MV-4-11 (cell line): ENCODE measurements around the gene TNS4.

Experiments used
- DNase-seq: peaks from one replicate; lab custom pipeline; 2025; lab: John Stamatoyannopoulos, UW

TNS4 gene

DNA sequence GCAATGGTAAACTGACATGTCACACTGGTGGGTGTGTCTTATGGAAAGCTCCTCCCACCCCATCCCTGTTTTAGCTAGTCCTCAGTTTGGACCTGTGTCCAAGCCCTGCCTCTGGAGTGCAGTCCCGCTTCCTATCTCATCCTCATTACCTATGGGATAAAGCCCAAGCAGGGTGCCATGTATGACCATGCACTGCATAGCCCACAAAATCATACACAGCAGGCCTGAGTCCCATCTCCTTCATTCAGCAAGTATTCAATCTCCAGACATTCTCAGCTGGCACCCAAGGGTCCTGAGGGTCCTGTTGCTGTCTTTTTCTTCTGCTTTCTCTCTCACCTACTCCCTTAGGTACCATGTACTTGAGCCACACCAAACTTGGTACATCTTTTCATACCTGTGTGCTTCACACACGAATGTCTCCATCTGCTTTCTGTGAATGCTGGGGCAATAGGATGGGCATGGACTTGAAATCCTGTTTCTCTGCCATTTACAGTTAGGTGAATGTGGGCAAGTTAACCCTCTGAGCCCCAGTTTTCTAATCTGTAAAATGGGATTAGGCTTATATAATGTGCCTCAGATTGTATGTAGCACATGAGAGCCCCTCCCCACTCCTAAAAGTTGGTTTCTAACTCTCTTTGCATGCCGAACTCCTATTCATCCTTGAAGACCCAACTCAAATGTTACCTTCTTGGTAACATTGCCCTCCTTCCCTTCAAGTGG is 28.5 kb downstream of the TNS4 start:
- DNase-seq = no peak

DNA sequence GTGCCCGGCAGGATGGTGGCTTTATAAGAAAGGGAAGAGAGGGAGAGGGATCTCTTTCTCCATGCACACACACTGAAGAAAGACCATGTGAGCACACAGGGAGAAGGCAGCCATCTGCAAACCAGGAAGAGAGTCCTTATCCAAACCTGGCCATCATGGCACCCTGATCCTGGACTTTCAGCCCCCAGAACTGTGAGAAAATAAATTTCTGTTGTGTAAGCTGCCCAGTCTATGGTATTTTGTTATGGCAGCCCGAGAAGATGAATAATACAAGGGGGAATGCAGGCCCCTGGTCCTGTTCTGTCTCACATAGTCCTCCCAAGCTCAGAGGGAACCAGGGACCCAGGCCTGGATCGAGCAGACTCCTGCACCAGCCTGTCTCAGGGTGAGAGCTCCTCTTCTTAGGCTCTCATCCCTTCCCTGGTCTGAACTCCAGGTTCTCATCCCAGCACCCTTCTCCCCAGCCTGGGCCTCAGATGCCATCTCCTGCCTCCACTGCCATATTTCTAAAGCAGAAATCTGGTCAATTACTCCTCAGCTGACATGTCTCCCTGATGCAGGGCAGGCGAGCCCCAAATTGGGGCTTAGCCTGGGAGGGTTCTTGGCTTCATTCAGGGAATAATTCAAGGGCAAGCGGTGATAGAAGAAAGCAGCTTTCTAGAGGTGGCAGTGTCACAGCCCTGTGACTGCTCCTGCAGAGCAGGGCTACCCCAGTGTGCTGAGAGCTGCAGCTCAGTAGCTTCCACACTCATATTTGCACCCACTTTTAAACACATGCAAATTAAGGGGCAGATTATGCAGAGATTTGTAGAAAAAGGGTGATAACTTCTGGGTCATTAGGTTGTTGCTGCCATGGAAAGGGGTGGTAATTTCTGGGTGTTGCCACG is 29.3 kb downstream of the TNS4 start:
- no peak for DNase-seq

DNA sequence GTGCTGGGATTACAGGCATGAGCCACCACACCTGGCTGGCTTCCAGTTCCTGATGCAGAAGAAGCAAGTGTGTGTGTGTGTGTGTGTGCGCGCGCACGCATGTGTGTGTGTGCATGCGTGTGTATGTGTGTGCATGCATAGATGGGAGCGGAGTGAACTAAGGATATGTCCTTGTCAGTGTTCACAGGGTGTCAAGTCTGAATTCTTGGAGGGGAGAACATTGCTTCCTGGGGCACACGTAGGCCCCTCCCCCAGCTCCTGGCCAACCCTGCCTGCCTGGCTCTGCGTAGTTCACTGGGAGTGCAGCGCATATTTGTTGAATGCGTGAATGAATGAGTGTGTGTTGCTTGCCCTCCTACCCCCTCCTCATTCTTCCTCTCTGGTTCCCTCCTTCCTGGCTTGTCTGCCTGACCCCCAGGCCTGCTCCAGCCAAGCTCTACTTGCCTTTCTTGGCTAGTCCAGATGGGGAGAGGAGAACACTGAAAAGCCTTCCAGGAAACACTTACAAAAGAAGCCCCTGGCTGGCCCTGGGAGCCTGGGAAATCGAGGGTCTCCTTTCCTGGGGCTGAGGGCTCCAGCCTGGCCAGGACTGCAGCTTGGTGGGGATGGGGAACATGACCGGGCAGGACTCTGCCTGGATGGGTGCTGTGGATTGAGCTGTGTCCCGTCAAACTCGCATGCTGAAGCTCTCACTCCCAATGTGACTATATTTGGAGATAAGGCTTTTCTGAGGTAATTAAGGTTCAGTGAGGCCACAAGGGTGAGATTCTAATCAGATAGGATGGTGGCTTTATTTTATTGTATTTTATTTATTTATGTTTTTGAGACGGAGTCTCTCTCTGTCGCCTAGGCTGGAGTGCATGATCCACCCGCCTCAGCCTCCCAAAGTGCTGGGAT is 30.2 kb downstream of the TNS4 start:
- DNase-seq = no peak

DNA sequence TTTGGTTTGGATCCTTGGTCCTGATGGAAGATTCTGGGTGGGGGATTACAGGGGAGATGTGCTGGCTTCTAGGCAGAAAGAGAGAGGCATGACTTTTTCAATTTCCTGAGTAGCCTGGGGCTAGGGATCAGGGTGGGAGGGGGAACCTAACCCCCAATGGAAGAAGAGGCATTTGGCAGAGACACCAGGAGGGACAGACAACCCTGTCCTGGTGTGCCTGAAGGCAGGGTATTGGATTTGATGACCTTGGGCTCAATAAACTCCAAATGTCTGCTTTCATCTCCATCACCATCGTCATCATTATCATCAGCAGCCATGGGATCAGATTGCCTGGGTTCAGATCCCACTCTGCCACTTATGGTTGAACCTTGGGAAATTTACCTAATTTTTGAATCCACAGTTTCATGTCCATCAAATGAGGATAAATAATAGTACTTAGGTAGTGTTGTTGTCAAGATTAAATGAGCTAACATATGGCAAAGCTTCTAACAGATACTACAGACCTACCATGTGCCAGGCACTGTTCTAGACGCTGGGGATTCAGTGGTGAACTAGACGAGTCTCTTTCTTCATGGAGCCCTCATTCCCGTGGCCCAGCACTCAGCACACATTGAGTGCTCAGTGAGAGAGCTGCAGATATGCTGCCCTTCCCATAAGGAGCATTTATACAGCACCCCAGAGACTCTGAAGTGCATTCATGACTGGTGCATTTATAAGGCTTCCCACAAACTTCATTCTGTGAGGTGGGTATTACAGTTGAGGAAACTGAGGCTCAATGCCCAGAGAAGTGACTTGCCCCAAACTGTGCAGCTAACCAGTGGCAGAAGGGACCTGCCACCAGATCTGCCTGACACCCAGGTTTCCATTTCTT is 31.4 kb downstream of the TNS4 start:
- no peak for DNase-seq

DNA sequence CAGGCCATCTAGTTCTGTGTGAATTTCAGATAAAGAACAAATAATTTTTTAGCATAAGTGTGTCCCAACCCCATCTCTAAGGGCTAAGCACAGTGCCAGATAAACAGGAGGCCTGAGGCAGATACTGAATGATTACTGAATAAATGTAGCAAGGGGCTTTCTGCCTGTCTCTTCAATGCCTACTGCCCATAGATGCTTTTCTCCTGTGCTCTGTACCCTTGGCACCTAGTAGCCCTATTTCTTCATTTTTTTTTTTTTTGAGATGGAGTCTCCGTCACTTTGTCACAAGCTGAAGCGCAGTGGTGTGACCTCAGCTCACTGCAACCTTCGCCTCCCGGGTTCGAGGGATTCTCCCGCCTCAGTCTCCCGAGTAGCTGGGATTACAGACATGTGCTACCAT is 32.9 kb downstream of the TNS4 start:
- no peak for DNase-seq

DNA sequence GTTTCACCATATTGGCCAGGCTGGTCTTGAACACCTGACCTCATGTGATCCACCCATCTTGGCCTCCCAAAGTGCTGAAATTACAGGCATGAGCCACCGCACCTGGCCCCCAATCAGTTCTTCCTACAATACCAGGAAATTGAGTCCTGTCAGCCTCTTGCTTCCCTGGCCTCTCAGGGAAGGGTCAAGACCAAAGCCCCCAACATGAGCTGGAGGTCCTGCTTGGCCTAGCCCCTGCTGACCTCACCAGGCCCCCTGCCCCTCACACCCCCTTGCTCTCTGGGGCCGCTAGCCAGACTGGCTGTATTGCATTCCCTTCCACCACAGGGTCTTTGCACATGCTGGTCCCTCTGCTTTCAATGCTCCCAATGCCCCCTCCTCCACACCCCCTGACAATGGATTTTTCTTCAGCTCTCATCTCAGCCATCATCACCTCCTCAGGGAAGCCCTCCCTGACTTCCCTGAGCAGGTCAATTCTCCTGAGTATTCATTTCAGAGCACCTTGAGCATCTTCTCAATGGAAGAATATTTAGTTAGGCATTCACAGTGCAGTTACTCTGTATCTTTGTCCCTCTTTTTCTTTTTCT is 34.0 kb downstream of the TNS4 start:
- no peak for DNase-seq

DNA sequence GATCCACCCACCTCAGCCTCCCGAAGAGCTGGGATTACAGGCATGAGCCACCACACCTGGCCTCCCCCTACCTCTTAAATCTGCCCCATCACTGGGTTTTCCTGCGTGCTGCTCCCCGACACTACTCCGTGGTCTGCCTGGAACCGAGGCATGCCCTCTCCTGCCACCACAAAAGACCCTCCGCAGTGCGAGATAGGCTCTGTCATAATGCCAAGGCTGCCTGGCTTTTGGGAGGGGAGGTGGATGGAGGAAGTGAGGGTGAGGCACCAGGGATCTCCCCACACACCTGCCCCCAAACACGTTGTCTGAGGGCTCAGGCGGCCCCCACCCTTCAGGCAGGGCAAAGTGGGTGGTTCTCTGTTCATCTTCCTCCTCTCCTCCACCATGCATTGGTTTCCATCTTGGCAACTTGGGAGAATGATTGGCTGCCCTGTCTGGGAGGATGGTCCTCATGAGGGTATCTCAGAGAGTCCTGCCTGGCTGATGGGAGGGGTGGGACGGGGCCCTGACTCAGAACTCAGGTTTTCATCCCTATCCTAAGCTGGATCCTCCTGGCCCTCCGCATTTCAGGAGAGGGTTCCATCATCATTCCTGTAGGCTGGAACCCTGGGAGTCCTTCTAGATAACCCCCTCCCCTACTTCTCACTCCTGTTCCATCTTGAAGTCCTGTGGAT is 35.0 kb downstream of the TNS4 start:
- no peak for DNase-seq

DNA sequence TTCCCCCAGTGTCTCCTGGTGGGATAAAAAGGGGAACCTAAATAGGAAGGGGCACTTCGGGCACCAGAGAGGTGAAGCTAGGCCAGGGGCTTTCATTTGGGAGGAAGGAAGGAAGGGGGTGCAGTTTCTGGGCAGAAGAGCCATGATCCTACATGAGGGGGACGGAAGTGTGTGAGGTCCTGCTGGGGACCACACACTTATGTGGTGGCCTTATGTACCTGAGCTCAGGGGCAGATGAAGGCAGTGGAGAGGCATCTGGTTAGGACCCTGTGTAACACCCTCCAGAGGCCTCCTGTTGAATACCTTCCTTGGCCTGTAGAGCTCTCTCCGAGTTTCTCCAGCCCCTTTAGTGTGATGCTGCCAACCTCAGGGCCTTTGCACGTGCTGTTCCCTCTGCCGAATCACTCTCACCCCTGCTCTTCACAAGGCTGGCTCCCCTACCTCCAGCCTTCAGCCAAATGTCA is 37.0 kb downstream of the TNS4 start:
- no peak for DNase-seq

DNA sequence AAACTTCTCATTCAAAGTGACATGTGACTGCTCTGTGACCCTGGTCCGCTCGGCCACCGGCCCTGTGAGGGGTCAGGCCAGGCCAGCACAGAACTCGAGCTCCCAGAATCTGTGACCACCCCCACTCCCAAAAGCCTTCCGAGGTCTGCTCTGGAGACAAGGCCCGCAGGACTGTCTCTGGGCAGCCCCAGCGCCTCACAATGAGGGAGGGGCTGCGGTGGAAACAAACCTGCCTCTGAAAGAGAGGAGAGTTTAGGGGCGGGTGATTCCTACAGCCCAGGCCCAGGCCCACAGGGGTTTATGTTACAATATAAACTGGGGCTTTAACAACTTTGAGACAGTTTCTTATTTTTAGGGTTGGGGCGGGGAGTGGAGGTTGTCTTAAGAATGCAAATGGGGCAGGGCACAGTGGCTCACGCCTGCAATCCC is 38.3 kb downstream of the TNS4 start:
- DNase-seq = no peak

DNA sequence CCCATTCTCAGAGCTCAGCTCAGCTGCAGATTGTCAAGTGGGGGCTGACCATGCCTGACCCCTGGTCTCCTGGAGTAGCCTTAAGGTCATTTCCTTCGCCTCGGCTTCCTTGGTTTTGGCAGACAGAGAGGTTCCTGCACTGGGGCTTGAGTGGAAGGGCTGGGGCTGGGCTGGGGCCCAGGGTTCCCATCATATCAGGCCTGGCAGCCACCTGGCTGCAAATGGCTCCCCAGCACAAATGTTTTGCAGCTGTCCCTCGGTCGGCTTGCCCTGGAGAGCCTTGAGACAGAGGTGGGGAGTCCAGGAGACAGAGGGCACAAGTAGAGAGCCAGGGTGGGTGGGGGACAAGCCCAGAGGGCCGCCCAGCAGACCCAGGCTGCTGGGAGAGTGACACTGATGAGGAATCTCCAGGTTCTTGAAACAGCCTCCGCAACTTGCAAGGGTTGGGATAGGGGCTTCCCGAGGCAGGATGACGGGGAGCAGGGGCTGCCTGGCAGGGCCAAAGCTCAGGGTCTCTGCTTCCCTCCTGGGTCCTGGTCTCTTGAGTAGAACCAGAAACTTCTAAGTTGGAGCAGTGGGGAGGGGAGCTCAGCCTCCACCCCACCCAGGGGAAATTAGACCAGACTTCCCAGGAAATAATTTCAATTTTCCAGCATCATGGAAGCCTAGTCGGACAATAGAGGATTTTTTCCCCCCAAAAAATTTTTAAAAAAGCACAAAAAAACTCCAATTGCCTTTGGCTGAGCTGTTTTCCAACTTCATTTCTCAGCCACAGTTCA is 38.9 kb downstream of the TNS4 start:
- DNase-seq = no peak

DNA sequence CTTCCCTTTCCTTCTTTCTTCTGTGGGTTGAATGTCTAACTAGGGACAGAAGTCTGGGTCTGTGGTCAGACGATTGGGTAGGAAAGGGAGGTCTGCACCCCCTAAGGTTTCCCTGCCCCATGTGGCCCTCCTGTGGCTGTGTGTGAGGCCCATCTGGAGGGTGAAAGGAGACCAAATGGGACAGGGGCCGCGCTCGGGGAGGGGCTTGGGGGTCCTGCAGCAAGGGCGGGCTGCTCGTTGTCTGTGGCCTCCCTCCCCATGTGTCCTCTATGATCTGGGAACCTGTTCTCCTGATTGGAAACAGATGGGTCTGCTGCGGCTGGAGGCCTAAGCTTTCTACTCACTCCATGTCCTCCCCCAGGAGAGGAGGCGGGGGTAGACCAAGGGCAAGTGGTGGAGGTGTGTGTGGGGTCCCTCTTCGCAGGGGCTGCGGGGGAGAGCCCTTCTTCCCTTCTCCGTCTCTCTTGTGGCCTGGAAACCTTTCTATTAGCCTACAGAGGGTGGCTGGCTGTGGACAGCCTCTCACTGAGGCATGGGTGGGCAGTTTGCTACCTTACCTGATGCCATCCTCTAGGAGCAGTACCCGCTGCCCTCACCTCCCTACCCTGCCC is 39.6 kb downstream of the TNS4 start:
- no peak for DNase-seq

DNA sequence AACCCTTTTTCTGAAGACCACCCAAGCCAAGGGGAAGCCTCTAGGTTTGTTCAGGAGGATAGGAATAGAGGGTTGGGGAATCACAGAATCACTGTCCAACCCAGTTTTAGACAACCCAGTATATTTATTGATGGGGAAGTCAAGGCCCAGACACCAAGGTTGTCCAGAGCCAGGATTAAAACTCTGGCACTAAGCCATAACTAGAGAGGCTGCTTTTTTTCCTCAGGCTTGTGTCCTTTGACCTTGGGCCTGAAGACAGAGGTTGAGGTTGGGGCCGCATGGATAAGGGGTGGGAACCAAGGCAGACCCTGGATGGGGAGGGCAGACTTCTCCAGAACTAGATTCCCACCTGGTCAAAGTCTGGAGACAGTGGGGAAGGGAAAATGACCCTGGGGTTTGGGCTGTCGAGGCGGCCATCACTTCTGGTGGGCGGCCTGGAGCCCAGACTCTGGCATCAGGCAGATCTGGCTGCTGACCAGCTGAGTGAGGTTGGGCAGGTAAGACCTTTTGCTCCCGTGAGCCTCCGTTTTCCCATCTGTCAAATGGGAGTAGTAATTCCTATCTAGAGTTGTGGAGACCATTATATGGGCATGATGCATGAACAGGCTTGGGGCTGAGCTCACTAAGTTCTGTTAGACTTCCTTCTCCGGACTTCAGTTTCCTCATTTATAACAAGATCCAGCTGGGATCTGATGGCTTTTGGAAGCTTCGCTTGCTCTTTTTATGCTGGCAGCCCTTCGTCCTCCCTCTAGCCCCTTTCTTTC is 40.3 kb downstream of the TNS4 start:
- DNase-seq = no peak

DNA sequence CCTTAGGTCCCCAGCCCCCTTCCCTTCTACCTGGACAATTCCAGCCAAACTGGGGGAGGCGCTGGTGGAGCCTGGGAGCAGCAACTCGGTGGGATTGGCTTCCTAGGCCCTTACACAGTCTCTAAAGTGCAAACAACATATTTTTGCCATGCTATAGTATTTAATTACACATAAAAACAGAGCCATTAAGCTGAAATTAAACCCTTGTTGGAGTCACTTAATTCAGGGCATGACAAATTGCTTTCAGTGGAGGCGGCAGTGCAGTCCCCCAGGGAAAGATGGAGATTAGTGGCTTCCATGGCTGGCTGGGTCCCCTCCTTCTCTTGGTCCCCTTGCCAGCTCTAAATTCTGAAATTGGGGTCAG is 40.8 kb downstream of the TNS4 start:
- no peak for DNase-seq

DNA sequence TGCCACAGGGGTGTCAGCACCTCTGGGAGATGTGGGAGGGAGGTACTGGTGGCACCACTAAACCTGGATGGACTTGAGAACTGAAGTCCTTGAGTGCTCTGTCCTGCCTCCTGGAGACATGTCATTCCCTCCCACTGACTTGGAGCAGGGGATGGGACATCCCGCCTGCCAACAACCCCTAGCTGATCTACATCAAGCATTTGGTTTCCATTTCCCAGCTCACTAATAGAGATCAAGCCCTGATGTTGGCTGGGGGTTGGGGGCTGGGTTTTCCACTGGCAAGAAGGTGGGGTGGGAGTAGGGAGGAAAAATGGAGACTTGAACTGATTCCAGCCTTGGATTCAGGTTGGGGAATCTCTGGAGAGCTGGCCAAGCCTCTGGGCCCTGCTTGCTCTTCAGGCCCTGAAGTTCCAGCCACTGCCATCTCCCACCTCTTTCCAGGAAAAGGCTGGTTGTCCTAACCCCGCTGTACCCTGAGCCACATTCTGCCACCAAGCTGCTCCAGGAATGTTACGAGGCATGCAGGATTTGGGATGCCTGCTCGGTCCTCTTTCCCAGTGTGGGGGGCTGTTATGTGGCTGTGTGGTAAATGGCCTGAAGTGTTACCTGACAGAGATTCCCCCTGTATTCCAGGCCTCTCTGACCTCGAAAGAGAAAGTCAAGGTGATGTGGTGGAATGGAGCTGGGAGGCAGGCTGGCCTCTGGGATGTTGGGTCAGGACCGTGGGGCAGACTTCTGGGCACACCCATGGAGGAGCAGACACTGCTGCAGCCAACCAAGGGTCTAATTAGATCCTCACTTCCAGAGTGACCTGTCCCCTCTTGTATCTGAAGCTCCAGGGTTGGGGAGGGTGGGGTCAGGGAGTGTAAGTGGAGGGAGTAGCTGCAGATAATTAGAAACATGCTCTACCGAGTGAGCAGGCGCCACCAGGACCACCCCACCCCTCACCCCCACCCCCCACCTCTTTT is 41.5 kb downstream of the TNS4 start:
- DNase-seq = no peak

DNA sequence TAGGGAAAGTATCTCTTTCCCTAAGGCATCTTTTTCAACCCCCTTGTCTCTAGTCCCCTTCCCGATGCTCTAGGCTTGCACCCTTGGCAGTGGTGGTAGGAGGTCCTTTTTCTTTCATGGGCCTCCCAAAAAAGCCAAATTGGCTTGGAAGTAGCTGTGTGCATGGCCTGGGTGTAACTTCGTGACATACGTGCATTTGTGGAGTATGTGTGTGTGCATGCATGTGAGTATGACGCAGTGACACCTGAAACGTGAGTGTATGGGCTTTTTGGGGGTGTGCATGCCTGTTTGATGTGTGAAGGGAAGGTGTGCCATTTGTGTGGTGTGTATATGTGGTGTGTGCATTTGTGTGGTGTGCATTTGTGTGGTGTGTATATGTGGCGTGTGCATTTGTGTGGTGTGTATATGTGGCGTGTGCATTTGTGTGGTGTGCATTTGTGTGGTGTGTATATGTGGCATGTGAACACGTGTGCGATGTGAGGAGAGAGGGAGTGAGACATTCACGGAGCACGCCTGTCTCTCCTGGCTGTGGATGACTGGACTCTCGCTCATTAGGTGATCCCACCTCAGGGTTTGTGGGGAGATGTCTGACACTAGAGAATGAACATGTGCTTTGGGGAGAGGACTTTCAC is 42.5 kb downstream of the TNS4 start:
- DNase-seq = no peak

DNA sequence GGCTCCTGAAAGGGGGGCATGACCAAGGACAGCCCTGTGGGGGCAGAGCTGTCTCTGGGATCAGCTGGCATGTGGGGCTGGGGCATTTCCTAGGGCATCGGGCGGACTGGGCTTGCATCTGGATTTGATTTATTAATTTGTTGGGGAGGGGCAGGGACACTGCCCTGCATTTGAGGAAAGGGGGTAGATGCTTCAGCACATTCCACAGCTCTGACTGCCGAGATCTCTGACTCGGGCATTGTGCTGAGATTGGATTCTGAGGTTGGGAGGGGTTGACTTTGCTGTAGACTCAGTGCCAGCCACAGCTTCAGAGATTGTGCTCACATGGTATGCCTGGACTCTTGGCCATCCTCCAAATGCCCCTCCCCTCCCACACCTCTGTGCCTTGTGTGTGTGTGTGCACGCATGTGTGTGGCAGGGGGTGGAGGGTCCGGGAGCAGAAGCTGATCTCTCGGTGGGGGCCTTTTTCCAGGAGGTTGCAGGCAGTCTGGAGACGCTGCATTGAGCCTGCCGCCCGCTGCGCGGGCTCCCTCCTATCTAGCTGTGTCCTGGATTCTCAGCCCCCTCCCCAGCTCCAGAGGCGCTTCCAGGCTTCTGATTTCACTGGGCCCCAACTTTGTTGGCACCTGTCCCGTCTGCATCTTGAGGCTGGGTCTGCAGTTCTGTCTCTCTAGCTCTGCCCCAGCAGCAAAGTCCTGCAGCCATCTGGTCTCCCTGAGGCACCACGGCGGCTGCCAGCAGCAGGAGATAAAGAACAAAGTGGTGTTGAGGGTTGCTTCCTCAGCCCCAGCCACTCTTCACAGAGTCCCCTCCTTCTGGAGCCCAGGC is 43.2 kb downstream of the TNS4 start:
- DNase-seq = no peak
